ENCODE results near the gene ACSF2. TPM values are rescaled to one million over a fixed set of nuclear protein-coding genes. Genes with fewer than 3 reads are reported as not detected.
A peak's percentile ranks its signal among the peaks of the same experiment; 100 is the strongest.

The ACSF2 gene
- total RNA-seq, 1 experiment from 2014 or later: 72.7 TPM

- H3F3A ChIP-seq (ENCODE audit: low read length, unreplicated experiment): peaks cover 9% of the 10 kb centered on the region
- no peaks in the 10 kb centered on the region for H4K20me1 ChIP-seq (ENCODE audit: low read length)
- ChIA-PET CTCF (no interaction called here), POLR2A (ENCODE audit: unreplicated experiment) (no interaction called here)
- peaks cover 54% of the 10 kb centered on the region for H3K4me1 ChIP-seq (ENCODE audit: insufficient read depth, low read length)
- H3K4me3 ChIP-seq (ENCODE audit: low read length): no peak overlapping the region
- H3K27ac ChIP-seq (ENCODE audit: low read length): no peak overlapping the region
- no peaks in the 10 kb centered on the region for H3K9me2 ChIP-seq (replicated peaks; ENCODE audit: low read length)
- H3K9ac ChIP-seq (ENCODE audit: low read length): no peak overlapping the region
- H3K36me3 ChIP-seq (ENCODE audit: low read depth, low read length): no peaks in the 10 kb centered on the region
- no peak overlapping the region for H2AFZ ChIP-seq (ENCODE audit: low read length)
- ATAC-seq: no peak
- no TSS peak for BruUV-seq (replicated peaks)
- no peaks in the 10 kb centered on the region for H3K9me3 ChIP-seq (ENCODE audit: low read length)
- no peaks in the 10 kb centered on the region for H3K27me3 ChIP-seq (ENCODE audit: low read length)
- H3K79me2 ChIP-seq (ENCODE audit: low read length): peaks cover 22% of the 10 kb centered on the region
- TF ChIP-seq EZH2phosphoT487 (IDR thresholded peaks at IDR 0.05; ENCODE audit: borderline replicate concordance, low read length) (no peak), EZH2 (IDR thresholded peaks at IDR 0.05; ENCODE audit: low read length, unreplicated experiment) (no peak)
- TF ChIP-seq, protein P1, sequence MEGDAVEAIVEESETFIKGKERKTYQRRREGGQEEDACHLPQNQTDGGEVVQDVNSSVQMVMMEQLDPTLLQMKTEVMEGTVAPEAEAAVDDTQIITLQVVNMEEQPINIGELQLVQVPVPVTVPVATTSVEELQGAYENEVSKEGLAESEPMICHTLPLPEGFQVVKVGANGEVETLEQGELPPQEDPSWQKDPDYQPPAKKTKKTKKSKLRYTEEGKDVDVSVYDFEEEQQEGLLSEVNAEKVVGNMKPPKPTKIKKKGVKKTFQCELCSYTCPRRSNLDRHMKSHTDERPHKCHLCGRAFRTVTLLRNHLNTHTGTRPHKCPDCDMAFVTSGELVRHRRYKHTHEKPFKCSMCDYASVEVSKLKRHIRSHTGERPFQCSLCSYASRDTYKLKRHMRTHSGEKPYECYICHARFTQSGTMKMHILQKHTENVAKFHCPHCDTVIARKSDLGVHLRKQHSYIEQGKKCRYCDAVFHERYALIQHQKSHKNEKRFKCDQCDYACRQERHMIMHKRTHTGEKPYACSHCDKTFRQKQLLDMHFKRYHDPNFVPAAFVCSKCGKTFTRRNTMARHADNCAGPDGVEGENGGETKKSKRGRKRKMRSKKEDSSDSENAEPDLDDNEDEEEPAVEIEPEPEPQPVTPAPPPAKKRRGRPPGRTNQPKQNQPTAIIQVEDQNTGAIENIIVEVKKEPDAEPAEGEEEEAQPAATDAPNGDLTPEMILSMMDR (conservative IDR thresholded peaks at IDR 0.05; ENCODE audit: low read depth, low read length): no peak
- H3K4me2 ChIP-seq (ENCODE audit: low read length): 0 out of 2 replicates have a peak overlapping the region, but pooled peaks have one; percentile 10
- intact Hi-C loops (cut with micrococcal nuclease): loop anchor here (5.0 kb wide), 1 partner anchor 35 kb away; no protein-coding TSS in a partner anchor
- DNase-seq: no peak
Observed at GRCh38 chr17:50422738-50423137, 3.3 kb upstream of the ACSF2 start.

- Histone ChIP-seq H4K20me1 (ENCODE audit: low read length) (no peaks in the 10 kb centered on the region), H3K4me2 (ENCODE audit: low read length) (peak overlapping the region; percentile 90), H3K27ac (ENCODE audit: low read length) (peak overlapping the region; percentile 67), H3K9ac (ENCODE audit: low read length) (no peak overlapping the region), H3K36me3 (ENCODE audit: low read depth, low read length) (no peaks in the 10 kb centered on the region), H3K9me3 (ENCODE audit: low read length) (no peaks in the 10 kb centered on the region), H3F3A (ENCODE audit: low read length, unreplicated experiment) (peaks cover 9% of the 10 kb centered on the region), H2AFZ (ENCODE audit: low read length) (peak overlapping the region; percentile 27; the same call in 1 of the 2 replicates), H3K4me1 (ENCODE audit: insufficient read depth, low read length) (peaks cover 56% of the 10 kb centered on the region), H3K27me3 (ENCODE audit: low read length) (no peaks in the 10 kb centered on the region), H3K9me2 (replicated peaks; ENCODE audit: low read length) (no peaks in the 10 kb centered on the region), H3K4me3 (ENCODE audit: low read length) (no peak overlapping the region), H3K79me2 (ENCODE audit: low read length) (peaks cover 28% of the 10 kb centered on the region)
- BruUV-seq (replicated peaks): no TSS peak
- intact Hi-C loops (cut with micrococcal nuclease): loop anchor here (5.0 kb wide), 1 partner anchor 34 kb away; no protein-coding TSS in a partner anchor
- peak; percentile 99 for DNase-seq
- ChIA-PET POLR2A (ENCODE audit: unreplicated experiment) (interaction anchor here (0.6 kb wide), 1 partner anchor 24 kb away, joined by 7 read pairs; no protein-coding TSS in a partner anchor), CTCF (interaction anchor here (0.7 kb wide), 1 partner anchor 246 kb away, joined by 4 read pairs; no protein-coding TSS in a partner anchor)
- no peak for TF ChIP-seq EZH2 (IDR thresholded peaks at IDR 0.05; ENCODE audit: low read length, unreplicated experiment)
- TF ChIP-seq EZH2phosphoT487 (IDR thresholded peaks at IDR 0.05; ENCODE audit: borderline replicate concordance, low read length): no peak
- TF ChIP-seq, protein P1 (conservative IDR thresholded peaks at IDR 0.05; ENCODE audit: low read depth, low read length): no peak
- ATAC-seq: peak; percentile 64
Observed at GRCh38 chr17:50423553-50424159, 2.4 kb upstream of the ACSF2 start.

Data from PC-3 (cell line).